ENCODE data around the gene LZTR1. TPM values are rescaled to one million over a fixed set of nuclear protein-coding genes. Genes with fewer than 3 reads are reported as not detected.

LZTR1 gene
- polyA plus RNA-seq, 2 of the 4 experiments (the other 2 are of a cell fraction) = 14.1 to 23.5 TPM

GRCh38 chr22:20997536-20998257 is 15.6 kb downstream of the LZTR1 start:
- Histone ChIP-seq H3K4me1 (peaks cover 9% of the 10 kb centered on the region; the same call in 2 of the 3 replicates), H3K27ac (no peak overlapping the region), H3K9me3 (no peaks in the 10 kb centered on the region), H3K4me2 (no peak overlapping the region), H3K4me3 (no peak overlapping the region)
- 92% methylated on average over 7 of the region's 13 CpGs for WGBS (ENCODE audit: missing lambda C conversion rate)
- DNase-seq (ENCODE audit: low read depth in 1 of 2, low spot score in 1 of 2) = no peak
- TF ChIP-seq TP53 (CRISPR knock-in tag; IDR thresholded peaks at IDR 0.05) (no peak), ZFP36 (IDR thresholded peaks at IDR 0.05; ENCODE audit: borderline replicate concordance, partially characterized antibody) (no peak), E2F6 (IDR thresholded peaks at IDR 0.05; ENCODE audit: borderline replicate concordance, low read depth) (no peak), ZSCAN20 (CRISPR knock-in tag; IDR thresholded peaks at IDR 0.05) (no peak), TFCP2L1 (CRISPR knock-in tag; IDR thresholded peaks at IDR 0.05) (no peak), MYC (IDR thresholded peaks at IDR 0.05; ENCODE audit: borderline replicate concordance, low read length) (no peak), POLR2AphosphoS2 (conservative IDR thresholded peaks at IDR 0.05; ENCODE audit: low read length) (no peak), HDAC2 (IDR thresholded peaks at IDR 0.05) (no peak), CBX8 (IDR thresholded peaks at IDR 0.05) (no peak), BHLHE40 (IDR thresholded peaks at IDR 0.05; ENCODE audit: low read depth, low read length) (no peak), CHD2 (IDR thresholded peaks at IDR 0.05; ENCODE audit: low read length, partially characterized antibody) (no peak), JUNB (IDR thresholded peaks at IDR 0.05) (no peak), ZNF302 (CRISPR knock-in tag; IDR thresholded peaks at IDR 0.05) (no peak), SMC3 (IDR thresholded peaks at IDR 0.05) (no peak), CHD4 (IDR thresholded peaks at IDR 0.05; ENCODE audit: borderline replicate concordance) (no peak)
- TF ChIP-seq, protein P1, sequence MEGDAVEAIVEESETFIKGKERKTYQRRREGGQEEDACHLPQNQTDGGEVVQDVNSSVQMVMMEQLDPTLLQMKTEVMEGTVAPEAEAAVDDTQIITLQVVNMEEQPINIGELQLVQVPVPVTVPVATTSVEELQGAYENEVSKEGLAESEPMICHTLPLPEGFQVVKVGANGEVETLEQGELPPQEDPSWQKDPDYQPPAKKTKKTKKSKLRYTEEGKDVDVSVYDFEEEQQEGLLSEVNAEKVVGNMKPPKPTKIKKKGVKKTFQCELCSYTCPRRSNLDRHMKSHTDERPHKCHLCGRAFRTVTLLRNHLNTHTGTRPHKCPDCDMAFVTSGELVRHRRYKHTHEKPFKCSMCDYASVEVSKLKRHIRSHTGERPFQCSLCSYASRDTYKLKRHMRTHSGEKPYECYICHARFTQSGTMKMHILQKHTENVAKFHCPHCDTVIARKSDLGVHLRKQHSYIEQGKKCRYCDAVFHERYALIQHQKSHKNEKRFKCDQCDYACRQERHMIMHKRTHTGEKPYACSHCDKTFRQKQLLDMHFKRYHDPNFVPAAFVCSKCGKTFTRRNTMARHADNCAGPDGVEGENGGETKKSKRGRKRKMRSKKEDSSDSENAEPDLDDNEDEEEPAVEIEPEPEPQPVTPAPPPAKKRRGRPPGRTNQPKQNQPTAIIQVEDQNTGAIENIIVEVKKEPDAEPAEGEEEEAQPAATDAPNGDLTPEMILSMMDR (IDR thresholded peaks at IDR 0.05) = no peak
- TF ChIP-seq, protein P2, sequence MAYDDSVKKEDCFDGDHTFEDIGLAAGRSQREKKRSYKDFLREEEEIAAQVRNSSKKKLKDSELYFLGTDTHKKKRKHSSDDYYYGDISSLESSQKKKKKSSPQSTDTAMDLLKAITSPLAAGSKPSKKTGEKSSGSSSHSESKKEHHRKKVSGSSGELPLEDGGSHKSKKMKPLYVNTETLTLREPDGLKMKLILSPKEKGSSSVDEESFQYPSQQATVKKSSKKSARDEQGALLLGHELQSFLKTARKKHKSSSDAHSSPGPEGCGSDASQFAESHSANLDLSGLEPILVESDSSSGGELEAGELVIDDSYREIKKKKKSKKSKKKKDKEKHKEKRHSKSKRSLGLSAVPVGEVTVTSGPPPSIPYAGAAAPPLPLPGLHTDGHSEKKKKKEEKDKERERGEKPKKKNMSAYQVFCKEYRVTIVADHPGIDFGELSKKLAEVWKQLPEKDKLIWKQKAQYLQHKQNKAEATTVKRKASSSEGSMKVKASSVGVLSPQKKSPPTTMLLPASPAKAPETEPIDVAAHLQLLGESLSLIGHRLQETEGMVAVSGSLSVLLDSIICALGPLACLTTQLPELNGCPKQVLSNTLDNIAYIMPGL (CRISPR knock-in tag; IDR thresholded peaks at IDR 0.05; ENCODE audit: borderline replicate concordance) = no peak
- TF ChIP-seq, protein P3, sequence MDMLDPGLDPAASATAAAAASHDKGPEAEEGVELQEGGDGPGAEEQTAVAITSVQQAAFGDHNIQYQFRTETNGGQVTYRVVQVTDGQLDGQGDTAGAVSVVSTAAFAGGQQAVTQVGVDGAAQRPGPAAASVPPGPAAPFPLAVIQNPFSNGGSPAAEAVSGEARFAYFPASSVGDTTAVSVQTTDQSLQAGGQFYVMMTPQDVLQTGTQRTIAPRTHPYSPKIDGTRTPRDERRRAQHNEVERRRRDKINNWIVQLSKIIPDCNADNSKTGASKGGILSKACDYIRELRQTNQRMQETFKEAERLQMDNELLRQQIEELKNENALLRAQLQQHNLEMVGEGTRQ (IDR thresholded peaks at IDR 0.05) = no peak
- FAIRE-seq = no peak
- ATAC-seq = no peak
- CTCF ChIA-PET = no interaction called here
- POLR2A ChIA-PET = no interaction called here

DNA sequence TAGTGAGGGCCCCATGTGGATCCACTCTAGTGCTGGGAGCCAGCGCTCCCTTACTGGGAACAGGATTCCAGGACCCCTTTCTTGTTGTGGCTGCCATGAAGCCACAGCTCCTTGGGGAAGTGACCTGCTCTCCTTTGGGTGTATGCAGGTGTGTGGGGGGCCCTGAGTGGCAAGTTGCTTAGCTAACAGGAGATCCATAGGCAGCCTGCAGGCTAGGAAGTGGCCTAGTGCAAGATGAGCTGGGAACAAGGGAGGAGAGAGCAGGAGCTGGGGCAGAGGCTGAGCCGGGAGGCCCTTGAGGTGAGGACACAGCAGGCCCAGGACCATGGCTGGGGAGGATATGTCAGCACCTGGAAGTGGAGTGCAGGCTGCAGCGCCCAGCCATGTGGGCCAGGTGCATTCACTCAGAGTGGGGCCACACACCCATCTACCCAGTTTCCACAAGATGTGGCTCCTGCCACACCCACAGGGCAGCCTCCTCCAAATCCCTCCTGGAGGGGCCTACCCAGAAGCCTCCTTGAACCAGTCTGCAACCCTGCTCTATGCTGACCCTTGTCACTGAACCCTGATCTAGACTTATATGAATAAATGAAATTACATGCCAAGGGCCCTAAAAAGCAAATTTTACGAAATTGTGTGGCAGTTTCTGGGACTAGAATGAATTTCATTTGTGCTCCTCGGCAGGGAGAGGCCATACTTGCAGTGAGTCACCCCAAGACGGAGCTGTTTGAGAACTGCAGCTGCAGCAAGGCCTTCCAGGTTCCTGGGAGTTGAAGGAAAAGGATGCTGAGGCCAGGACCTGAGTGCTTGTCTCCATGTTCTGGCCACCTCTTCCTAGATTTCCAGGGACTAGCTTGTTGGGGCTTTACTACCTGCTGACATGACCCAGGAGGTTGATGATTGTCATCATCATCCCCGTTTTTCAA is 16.6 kb downstream of the LZTR1 start:
- CTCF ChIA-PET = interaction anchor here (1.5 to 1.8 kb wide), 2 partner anchors 17 to 113 kb away, joined by 7 to 8 read pairs; partner anchors contain the start of gene LZTR1
- Histone ChIP-seq H3K4me2 (no peak overlapping the region), H3K9me3 (no peaks in the 10 kb centered on the region), H3K27ac (no peak overlapping the region), H3K4me3 (no peak overlapping the region), H3K4me1 (peaks cover 16% of the 10 kb centered on the region; the same call in 2 of the 3 replicates)
- 63% methylated on average over 4 of the region's 7 CpGs for WGBS (ENCODE audit: missing lambda C conversion rate)
- ATAC-seq (no peak), DNase-seq (ENCODE audit: low read depth in 1 of 2, low spot score in 1 of 2) (no peak), FAIRE-seq (no peak)
- POLR2A ChIA-PET = interaction anchor here (1.1 to 1.9 kb wide), 3 partner anchors 16 to 194 kb away, joined by 3 to 12 read pairs (median 4); partner anchors contain the start of gene LZTR1
- TF ChIP-seq JUN (IDR thresholded peaks at IDR 0.05) = peak in 1 of 2 experiments; percentile 16; a peak in 2 of 5 replicates
- no peak for TF ChIP-seq RARB (CRISPR knock-in tag; IDR thresholded peaks at IDR 0.05)
- peak; percentile 15; the same call in 1 of the 2 replicates for TF ChIP-seq POLR2A (IDR thresholded peaks at IDR 0.05; ENCODE audit: low read length)
- TF ChIP-seq TP53 (CRISPR knock-in tag; IDR thresholded peaks at IDR 0.05) = no peak

Measured in A549 (cell line).